ENCODE results near the gene GGCT.

Gene GGCT

GRCh38 chr7:30501264-30501663, 3.4 kb downstream of the GGCT start:
- TF ChIP-seq EZH2 (optimal IDR thresholded peaks at IDR 0.05; ENCODE audit: low read depth, low read length) (no peak), EZH2phosphoT487 (IDR thresholded peaks at IDR 0.05; ENCODE audit: low read length) (no peak), CTCF (IDR thresholded peaks at IDR 0.05; ENCODE audit: low read length) (no peak)
- H3K27ac ChIP-seq (ENCODE audit: low read length): no peak overlapping the region
- peaks cover 9% of the 10 kb centered on the region; the same call in 1 of the 2 replicates for H3K4me1 ChIP-seq (ENCODE audit: low read length)
- H4K20me1 ChIP-seq (ENCODE audit: insufficient read depth, low read length): no peaks in the 10 kb centered on the region
- H3F3A ChIP-seq (ENCODE audit: insufficient read depth, low read length): no peaks in the 10 kb centered on the region
- no peaks in the 10 kb centered on the region for H3K27me3 ChIP-seq (replicated peaks; ENCODE audit: insufficient read depth, low read length)
- no peaks in the 10 kb centered on the region for H3K9me2 ChIP-seq (replicated peaks; ENCODE audit: insufficient read depth, low read length)
- no peaks in the 10 kb centered on the region for H3K9me3 ChIP-seq (replicated peaks; ENCODE audit: insufficient read depth, low read length)
- no peak overlapping the region for H3K4me2 ChIP-seq (ENCODE audit: low read depth, low read length)
- H2AFZ ChIP-seq (ENCODE audit: low read length): no peak overlapping the region
- H3K4me3 ChIP-seq (ENCODE audit: low read length): no peak overlapping the region
- no peak for DNase-seq
- no peaks in the 10 kb centered on the region for H3K36me3 ChIP-seq (replicated peaks; ENCODE audit: insufficient read depth, low read length)
- no peak overlapping the region for H3K9ac ChIP-seq (ENCODE audit: low read length)
- H3K79me2 ChIP-seq (ENCODE audit: low read length): peaks cover 50% of the 10 kb centered on the region

- Histone ChIP-seq H2AFZ (ENCODE audit: low read length) (no peak overlapping the region), H3K4me3 (ENCODE audit: low read length) (no peak overlapping the region), H4K20me1 (ENCODE audit: insufficient read depth, low read length) (no peaks in the 10 kb centered on the region), H3K27me3 (replicated peaks; ENCODE audit: insufficient read depth, low read length) (no peaks in the 10 kb centered on the region), H3F3A (ENCODE audit: insufficient read depth, low read length) (no peaks in the 10 kb centered on the region), H3K9me2 (replicated peaks; ENCODE audit: insufficient read depth, low read length) (no peaks in the 10 kb centered on the region), H3K36me3 (replicated peaks; ENCODE audit: insufficient read depth, low read length) (no peaks in the 10 kb centered on the region), H3K27ac (ENCODE audit: low read length) (no peak overlapping the region), H3K9me3 (replicated peaks; ENCODE audit: insufficient read depth, low read length) (no peaks in the 10 kb centered on the region), H3K79me2 (ENCODE audit: low read length) (no peaks in the 10 kb centered on the region; the same call in 1 of the 2 replicates), H3K9ac (ENCODE audit: low read length) (no peak overlapping the region), H3K4me1 (ENCODE audit: low read length) (no peaks in the 10 kb centered on the region), H3K4me2 (ENCODE audit: low read depth, low read length) (no peak overlapping the region)
- no peak for DNase-seq
- no peak for TF ChIP-seq EZH2phosphoT487 (IDR thresholded peaks at IDR 0.05; ENCODE audit: low read length)
- TF ChIP-seq EZH2 (optimal IDR thresholded peaks at IDR 0.05; ENCODE audit: low read depth, low read length): no peak
- TF ChIP-seq CTCF (IDR thresholded peaks at IDR 0.05; ENCODE audit: low read length): no peak
Observed at GRCh38 chr7:30493228-30493627, 11.4 kb downstream of the GGCT start.

- Histone ChIP-seq H3K27me3 (replicated peaks; ENCODE audit: insufficient read depth, low read length) (no peaks in the 10 kb centered on the region), H3K4me3 (ENCODE audit: low read length) (no peak overlapping the region), H3K9ac (ENCODE audit: low read length) (no peak overlapping the region), H3K9me3 (replicated peaks; ENCODE audit: insufficient read depth, low read length) (no peaks in the 10 kb centered on the region), H4K20me1 (ENCODE audit: insufficient read depth, low read length) (no peaks in the 10 kb centered on the region), H3K79me2 (ENCODE audit: low read length) (no peaks in the 10 kb centered on the region), H3K27ac (ENCODE audit: low read length) (no peak overlapping the region), H3K4me1 (ENCODE audit: low read length) (no peaks in the 10 kb centered on the region), H2AFZ (ENCODE audit: low read length) (no peak overlapping the region), H3F3A (ENCODE audit: insufficient read depth, low read length) (no peaks in the 10 kb centered on the region), H3K9me2 (replicated peaks; ENCODE audit: insufficient read depth, low read length) (no peaks in the 10 kb centered on the region), H3K4me2 (ENCODE audit: low read depth, low read length) (no peak overlapping the region), H3K36me3 (replicated peaks; ENCODE audit: insufficient read depth, low read length) (no peaks in the 10 kb centered on the region)
- DNase-seq: no peak
- TF ChIP-seq EZH2phosphoT487 (IDR thresholded peaks at IDR 0.05; ENCODE audit: low read length): no peak
- TF ChIP-seq EZH2 (optimal IDR thresholded peaks at IDR 0.05; ENCODE audit: low read depth, low read length): no peak
- no peak for TF ChIP-seq CTCF (IDR thresholded peaks at IDR 0.05; ENCODE audit: low read length)
Observed at GRCh38 chr7:30491417-30491816, 13.2 kb downstream of the GGCT start.

Measured in MM.1S (cell line).